GM12873 (cell line): ENCODE measurements around the gene ZNF219.

ENCODE experiments used
- CTCF ChIP-seq: IDR thresholded peaks from 2 replicates; pipeline ENCODE4 v1.5.1; 2012; ENCODE audit warnings: low read depth, mild to moderate bottlenecking, moderate library complexity, low read length, control low read depth; ENCODE audit not compliant: insufficient read depth; ENCODE audit errors: missing control alignments

ZNF219 gene

GRCh38 chr14:21102521-21103410 is 4.3 kb upstream of the ZNF219 start:
- no peak for TF ChIP-seq CTCF

GRCh38 chr14:21101802-21102413 is 3.5 kb upstream of the ZNF219 start:
- no peak for TF ChIP-seq CTCF

- no peak for TF ChIP-seq CTCF
These were observed 2.5 kb upstream of the ZNF219 start, which contains the start of gene TMEM253 for GRCh38 chr14:21100931-21101330. Gene TMEM253 (plus strand): TSS chr14:21101066. CDS start chr14:21101344, 278 bp downstream.

GRCh38 chr14:21099596-21099985 is 1.1 kb upstream of the ZNF219 start:
- no peak for TF ChIP-seq CTCF

- no peak for TF ChIP-seq CTCF
These were observed 589 bp upstream of the ZNF219 start for GRCh38 chr14:21098892-21099595.

- TF ChIP-seq CTCF = no peak
These were observed 799 bp downstream of the ZNF219 start for GRCh38 chr14:21097636-21098075.
